HG03342 (cell line): ENCODE results near the gene MED7.
A peak's percentile ranks its signal among the peaks of the same experiment; 100 is the strongest.

Source experiments
- ATAC-seq: cut with Tn5 transposase; IDR thresholded peaks from one replicate; pipeline ENCODE4 v1.9.1; 2021; ENCODE audit warnings: mild to moderate bottlenecking, moderate library complexity; ENCODE audit not compliant: unreplicated experiment

Gene MED7

GRCh38 chr5:157164521-157164920 is 21.9 kb upstream of the MED7 start:
- no peak for ATAC-seq

DNA sequence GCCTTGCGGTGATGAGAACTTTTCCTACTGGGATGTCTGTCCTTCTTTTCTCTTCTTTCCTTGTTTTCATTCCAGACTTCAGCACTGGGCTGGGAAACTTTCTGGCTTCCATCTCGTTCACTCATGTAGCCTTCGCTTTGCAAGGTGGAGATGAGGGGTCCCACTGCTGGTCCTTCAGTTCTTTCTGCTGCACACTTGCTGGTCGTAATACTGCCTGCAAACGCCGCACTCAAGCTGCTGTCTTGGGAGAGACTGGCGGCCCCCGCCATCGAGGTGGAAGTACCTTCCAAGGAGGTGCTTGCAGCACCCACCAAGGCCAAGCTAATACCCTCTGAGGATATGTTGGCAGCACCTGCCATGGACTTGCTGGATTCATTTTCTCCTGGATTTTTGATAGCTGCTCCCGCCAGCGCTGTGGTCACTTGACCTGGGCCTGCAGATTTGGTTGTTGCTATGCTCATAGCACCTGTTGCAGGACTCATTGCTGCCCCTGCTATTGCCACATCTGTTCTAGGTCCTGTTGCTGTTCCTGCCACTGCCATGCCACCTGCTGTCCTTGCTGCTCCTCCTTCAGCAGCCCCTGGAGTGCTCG is 20.4 kb upstream of the MED7 start:
- no peak for ATAC-seq

DNA sequence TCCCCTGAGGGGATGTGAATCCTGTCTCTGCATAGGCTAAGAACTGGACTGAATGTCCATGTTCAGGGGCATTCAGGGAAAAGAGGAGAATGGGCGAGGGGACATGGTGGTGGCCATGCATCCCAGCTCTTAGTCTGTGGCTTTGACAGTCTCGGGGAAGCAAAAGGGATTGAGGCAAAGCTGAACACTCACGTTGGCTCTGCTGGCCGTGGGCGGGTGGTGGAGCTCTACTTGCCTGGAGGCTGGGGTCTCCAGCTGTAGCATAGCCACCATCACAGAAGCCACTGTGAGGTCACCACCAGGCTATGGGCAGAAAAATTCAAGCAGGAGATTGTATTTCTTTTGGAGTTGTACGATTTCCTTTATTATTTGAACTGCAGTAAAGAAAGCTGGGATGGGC is 19.3 kb upstream of the MED7 start:
- ATAC-seq, result no peak

- ATAC-seq, result no peak
Observed at GRCh38 chr5:157160001-157160400, 17.3 kb upstream of the MED7 start.

GRCh38 chr5:157159209-157159751 is 16.6 kb upstream of the MED7 start:
- no peak for ATAC-seq

- ATAC-seq, result no peak
Observed at GRCh38 chr5:157157293-157157891, 14.7 kb upstream of the MED7 start.

- no peak for ATAC-seq
Observed at GRCh38 chr5:157155297-157155696, 12.6 kb upstream of the MED7 start.

DNA sequence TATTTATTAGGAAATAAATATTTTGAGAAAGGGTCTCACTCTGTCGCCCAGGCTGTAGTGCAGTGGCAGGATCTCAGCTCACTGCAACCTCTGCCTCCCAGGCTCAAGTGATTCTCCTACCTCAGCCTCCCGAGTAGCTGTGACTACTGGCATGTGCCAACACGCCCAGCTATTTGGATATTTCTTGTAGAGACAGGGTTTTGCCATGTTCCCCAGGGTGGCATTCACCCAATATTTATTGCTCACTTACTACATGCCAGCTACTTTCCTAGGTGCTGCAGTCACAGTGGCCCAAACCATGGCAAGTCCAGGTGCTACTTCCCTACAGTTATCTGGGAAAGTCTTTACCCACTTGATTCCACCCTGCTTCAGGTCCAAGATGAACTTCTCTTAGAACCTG is 8.3 kb upstream of the MED7 start:
- no peak for ATAC-seq

DNA sequence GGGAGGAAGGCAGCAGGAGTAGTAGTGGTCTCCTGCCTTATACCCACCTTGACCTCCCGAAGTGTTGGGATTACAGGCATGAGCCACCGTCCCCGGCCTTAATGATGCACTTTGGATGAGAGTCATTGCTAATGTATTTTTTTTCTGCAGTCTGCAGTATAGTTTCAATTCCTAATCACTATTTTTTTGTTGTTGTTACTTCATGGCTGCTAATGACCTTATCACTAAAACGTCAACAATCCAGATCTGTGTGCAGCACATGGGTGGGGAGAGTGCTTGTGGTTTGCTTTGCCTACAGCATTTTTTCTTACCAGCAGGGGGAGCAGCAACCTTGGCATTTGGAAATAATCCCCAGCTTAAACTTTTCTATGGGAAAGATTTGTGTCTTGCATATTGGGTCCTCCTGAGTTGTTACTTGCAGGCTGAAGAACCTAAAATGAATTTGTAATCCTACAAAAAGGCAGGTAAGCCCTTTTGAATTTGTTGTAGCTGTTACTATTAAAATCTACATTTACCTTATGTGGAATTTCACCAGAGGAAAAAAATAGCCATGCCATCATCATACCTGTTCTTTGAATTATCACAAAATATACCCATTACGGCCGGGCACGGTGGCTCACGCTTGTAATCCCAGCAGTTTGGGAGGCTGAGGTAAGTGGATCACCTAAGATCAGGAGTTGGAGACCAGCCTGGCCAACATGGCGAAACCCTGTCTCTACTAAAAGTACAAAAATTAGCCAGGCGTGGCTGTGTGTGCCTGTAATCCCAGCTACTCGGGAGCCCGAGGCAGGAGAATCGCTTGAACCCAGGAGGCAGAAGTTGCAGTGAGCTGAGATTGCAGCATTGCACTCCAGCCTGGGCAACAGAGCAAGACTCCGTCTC is 6.3 kb upstream of the MED7 start:
- ATAC-seq, result peak; percentile 80

GRCh38 chr5:157143127-157143971 is 684 bp upstream of the MED7 start:
- ATAC-seq, result peak; percentile 37

- ATAC-seq, result no peak
Observed at GRCh38 chr5:157137691-157138090, 5.0 kb downstream of the MED7 start.

- ATAC-seq, result no peak
Observed at GRCh38 chr5:157132281-157132612, 10.4 kb downstream of the MED7 start.

DNA sequence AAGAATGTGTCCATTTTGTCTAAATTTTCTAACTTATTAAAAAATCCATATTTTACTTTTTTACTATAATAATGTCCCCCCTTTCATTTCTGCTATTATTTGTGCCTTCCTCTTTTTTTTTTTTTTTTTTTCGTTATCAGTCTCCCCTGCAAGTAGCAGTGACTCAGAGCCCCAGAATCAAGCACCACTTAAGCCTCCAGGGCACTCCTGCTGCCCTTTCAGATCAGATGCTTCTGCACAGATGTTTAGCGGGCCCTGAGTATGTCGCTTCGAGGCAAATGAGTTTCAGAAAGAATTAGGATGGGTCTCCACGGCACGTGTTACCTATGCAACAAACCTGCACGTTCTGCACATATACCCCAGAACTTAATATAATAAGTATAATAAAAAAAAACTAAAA is 11.7 kb downstream of the MED7 start:
- no peak for ATAC-seq

- no peak for ATAC-seq
Observed at GRCh38 chr5:157121709-157122108, 21.0 kb downstream of the MED7 start.

- no peak for ATAC-seq
Observed at GRCh38 chr5:157120102-157120501, 22.6 kb downstream of the MED7 start.

DNA sequence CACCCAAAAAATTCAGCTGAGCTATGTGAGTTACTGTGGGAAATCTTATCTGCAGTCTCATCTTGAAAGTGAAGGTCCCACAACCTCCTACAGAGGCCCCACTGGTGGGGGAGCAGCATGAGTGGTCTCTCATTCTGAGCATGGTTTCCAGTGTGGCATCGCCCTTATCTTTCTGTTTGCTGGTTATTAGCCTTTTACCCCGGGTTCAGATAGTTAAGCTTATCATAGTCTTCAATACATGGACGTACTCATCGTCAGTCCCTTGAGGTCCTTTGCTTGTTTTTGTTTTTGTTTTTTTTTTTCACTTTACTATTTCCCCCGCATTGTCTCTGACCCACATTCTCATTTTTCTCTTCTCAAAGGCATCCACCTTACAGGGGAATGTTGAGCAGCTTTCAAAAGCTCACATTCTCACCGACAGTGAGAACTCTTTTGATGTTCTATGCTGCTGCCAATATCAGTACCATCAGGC is 26.1 kb downstream of the MED7 start:
- peak; percentile 76 for ATAC-seq

DNA sequence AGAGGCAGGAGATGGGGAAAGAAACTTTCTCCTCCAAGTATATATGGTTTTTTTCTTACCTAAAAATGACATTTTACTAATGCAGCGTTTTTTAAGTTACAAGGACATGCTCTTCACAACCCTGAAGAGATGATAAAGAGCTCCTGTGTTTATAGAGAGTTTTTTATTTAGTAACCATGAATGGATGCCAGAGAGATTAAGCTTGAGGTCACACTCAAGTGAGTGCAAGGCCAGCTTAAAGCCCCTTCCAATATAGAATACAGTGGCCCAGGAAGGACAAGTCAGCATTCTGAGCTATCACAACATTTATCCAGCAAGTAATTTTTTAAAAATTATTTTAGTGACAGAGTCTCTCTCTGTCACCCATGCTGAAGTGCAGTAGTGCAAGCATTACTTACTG is 27.2 kb downstream of the MED7 start:
- ATAC-seq, result no peak

- ATAC-seq, result no peak
Observed at GRCh38 chr5:157115012-157115411, 27.7 kb downstream of the MED7 start.

DNA sequence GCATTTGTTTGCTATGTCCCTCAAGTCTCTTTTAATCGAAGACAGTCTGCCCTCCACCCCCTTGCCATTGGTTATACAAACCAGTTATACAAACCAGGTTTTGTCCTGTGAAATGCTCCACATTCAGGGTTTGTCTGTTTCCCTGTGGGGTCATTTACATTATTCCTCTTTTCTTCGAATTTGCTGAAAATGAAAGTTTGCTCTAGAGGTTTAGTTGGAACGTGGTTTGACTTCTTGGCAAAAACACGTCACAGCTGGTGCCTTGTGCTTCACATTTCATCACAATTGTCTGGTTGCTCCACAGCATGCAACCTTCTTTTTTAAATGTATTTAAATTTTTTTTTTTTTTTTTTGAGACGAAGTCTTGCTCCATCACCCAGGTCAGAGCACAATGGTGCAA is 29.7 kb downstream of the MED7 start:
- no peak for ATAC-seq

DNA sequence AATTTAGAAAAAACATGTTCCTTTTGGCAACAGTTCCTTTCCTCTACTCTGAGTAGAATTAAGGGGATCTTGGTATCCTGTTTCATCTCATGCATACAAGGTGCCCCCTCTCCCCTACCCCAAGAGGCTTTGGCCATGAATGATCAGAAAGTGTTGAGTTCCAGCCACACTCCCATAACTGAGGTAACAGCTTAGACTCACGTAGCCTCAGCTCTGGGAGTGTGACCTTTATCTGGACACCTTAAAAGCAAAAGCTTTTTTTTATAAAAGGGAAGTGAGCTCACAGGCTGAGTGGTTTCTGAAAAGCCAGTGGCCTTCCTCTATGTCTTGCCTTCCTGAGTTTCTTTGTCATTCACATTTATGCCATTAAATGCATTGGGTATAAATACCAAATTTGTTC is 32.9 kb downstream of the MED7 start:
- peak; percentile 52 for ATAC-seq

GRCh38 chr5:157108976-157109375 is 33.7 kb downstream of the MED7 start, which contains the start of gene HAVCR2:
Gene HAVCR2 (minus strand): TSS chr5:157109044. CDS start chr5:157108983, 61 bp downstream.
- peak; percentile 86 for ATAC-seq
